Trophoblast cell (in vitro differentiated cells and primary cell): ENCODE measurements around the gene ZNF614.
"Not testable (repeated sequence)": the region's sequence is repeated elsewhere in the genome, so short reads cannot be mapped to it uniquely, and the experiment has no call there.

Experiments used
- DNase-seq, 2 donors: peaks; one replicate each; pipeline ENCODE4 v3.0.0-alpha.2; 2016
- H2AFZ ChIP-seq: 2 replicates; pipeline ENCODE4 v1.6.1; 2013; ENCODE audit warnings: low read length, moderate library complexity, mild to moderate bottlenecking; ENCODE audit not compliant: insufficient read depth, poor library complexity
- H2AK5ac ChIP-seq: 2 replicates; pipeline ENCODE4 v1.6.1; 2013; ENCODE audit warnings: mild to moderate bottlenecking, low read length
- H2BK120ac ChIP-seq: 2 replicates; pipeline ENCODE4 v1.6.1; 2013; ENCODE audit warnings: low read length, mild to moderate bottlenecking, moderate library complexity; ENCODE audit not compliant: insufficient read depth, poor library complexity
- H2BK12ac ChIP-seq: 2 replicates; pipeline ENCODE4 v1.6.1; 2013; ENCODE audit warnings: mild to moderate bottlenecking, low read length, moderate library complexity
- H2BK5ac ChIP-seq: 2 replicates; pipeline ENCODE4 v1.6.1; 2013; ENCODE audit warnings: low read length, low read depth, moderate library complexity, mild to moderate bottlenecking; ENCODE audit not compliant: poor library complexity
- H3K14ac ChIP-seq: 2 replicates; pipeline ENCODE4 v1.6.1; 2013; ENCODE audit warnings: mild to moderate bottlenecking, low read length
- H3K18ac ChIP-seq: 2 replicates; pipeline ENCODE4 v1.6.1; 2013; ENCODE audit warnings: mild to moderate bottlenecking, low read length
- H3K23ac ChIP-seq: 2 replicates; pipeline ENCODE4 v1.6.1; 2013; ENCODE audit warnings: low read length
- H3K27ac ChIP-seq: 2 replicates; pipeline ENCODE4 v1.5.1; 2013; ENCODE audit warnings: low read depth, mild to moderate bottlenecking, inconsistent platforms, low read length, moderate library complexity
- H3K27me3 ChIP-seq: 2 replicates; pipeline ENCODE4 v1.6.1; 2013; ENCODE audit warnings: inconsistent platforms, mild to moderate bottlenecking, low read length, moderate library complexity; ENCODE audit not compliant: insufficient read depth
- H3K36me3 ChIP-seq, 2 experiments: 1 replicate in 1 of 2; 2 replicates in 1 of 2; pipeline ENCODE4 v1.6.1; 2013; ENCODE audit warnings: low read length in 2 of 2, mild to moderate bottlenecking in 2 of 2, moderate library complexity in 1 of 2; ENCODE audit not compliant: insufficient read depth in 2 of 2, control insufficient read depth in 1 of 2
- H3K4ac ChIP-seq: 2 replicates; pipeline ENCODE4 v1.6.1; 2013; ENCODE audit warnings: low read depth, mild to moderate bottlenecking, low read length, moderate library complexity
- H3K4me1 ChIP-seq, 2 experiments: 1 replicate in 1 of 2; 2 replicates in 1 of 2; pipeline ENCODE4 v1.6.1; 2013; ENCODE audit warnings: low read length in 2 of 2, mild to moderate bottlenecking in 2 of 2, moderate library complexity in 1 of 2; ENCODE audit not compliant: insufficient read depth in 2 of 2, control insufficient read depth in 1 of 2
- H3K4me2 ChIP-seq: 2 replicates; pipeline ENCODE4 v1.6.1; 2013; ENCODE audit warnings: inconsistent platforms, mild to moderate bottlenecking, low read length, moderate library complexity
- H3K4me3 ChIP-seq: 2 replicates; pipeline ENCODE4 v1.5.1; 2013; ENCODE audit warnings: mild to moderate bottlenecking, low read depth, low read length, inconsistent platforms
- H3K79me1 ChIP-seq: one replicate; pipeline ENCODE4 v1.6.1; 2013; ENCODE audit warnings: low read length
- H3K79me2 ChIP-seq: 2 replicates; pipeline ENCODE4 v1.6.1; 2013; ENCODE audit warnings: low read length, mild to moderate bottlenecking; ENCODE audit not compliant: control insufficient read depth, insufficient read depth, poor library complexity
- H3K9ac ChIP-seq: 2 replicates; pipeline ENCODE4 v1.6.1; 2013; ENCODE audit warnings: mild to moderate bottlenecking, low read length
- H3K9me3 ChIP-seq: 2 replicates; pipeline ENCODE4 v1.6.1; 2013; ENCODE audit warnings: low read depth, mild to moderate bottlenecking, control low read depth, inconsistent platforms, low read length; ENCODE audit not compliant: insufficient read depth
- H4K12ac ChIP-seq: 2 replicates; pipeline ENCODE4 v1.6.1; 2013; ENCODE audit warnings: low read depth, mild to moderate bottlenecking, low read length, moderate library complexity
- H4K8ac ChIP-seq: 2 replicates; pipeline ENCODE4 v1.6.1; 2013; ENCODE audit warnings: low read depth, mild to moderate bottlenecking, low read length, moderate library complexity
- H4K91ac ChIP-seq: one replicate; pipeline ENCODE4 v1.6.1; 2013; ENCODE audit warnings: low read depth, mild to moderate bottlenecking, low read length, moderate library complexity
- WGBS: extraction: QIAGEN DNeasy Blood & Tissue Kit; methylation state at CpG from one replicate; pipeline ENCODE4 v1.1.7; 2013; ENCODE audit warnings: missing lambda C conversion rate; ENCODE audit not compliant: insufficient read length, insufficient coverage; ENCODE audit errors: extremely low coverage; 5-methylcytosine and 5-hydroxymethylcytosine counted together

The ZNF614 gene

GRCh38 chr19:52065399-52065798 is 37.2 kb upstream of the ZNF614 start:
- WGBS: no CpG with 5 or more reads among the region's 6 CpGs

DNA sequence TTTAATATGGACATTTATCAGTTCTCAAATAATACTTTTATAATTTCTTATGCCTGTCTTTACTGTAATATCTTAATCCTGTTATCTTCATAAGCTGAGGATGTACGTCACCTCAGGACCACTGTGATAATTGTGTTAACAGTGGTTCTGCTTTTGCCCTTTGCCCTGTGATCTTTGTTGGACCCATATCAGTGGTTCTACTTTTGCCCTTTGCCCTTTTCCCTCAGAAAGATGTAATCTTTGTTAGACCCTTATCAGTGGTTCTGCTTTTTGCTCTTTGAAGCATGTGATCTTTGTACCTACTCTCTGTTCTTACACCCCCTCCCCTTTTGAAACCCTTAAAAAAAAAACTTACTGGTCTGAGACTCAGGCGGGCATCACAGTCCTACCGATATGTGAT is 28.3 kb upstream of the ZNF614 start:
- not testable (repeated sequence) for H3K36me3 ChIP-seq, H3K27ac ChIP-seq, H4K12ac ChIP-seq, H3K79me1 ChIP-seq, H3K18ac ChIP-seq, H2AK5ac ChIP-seq, H3K9me3 ChIP-seq, H2BK12ac ChIP-seq, H3K4ac ChIP-seq, H3K14ac ChIP-seq, H2AFZ ChIP-seq, H3K79me2 ChIP-seq, H2BK5ac ChIP-seq, H4K91ac ChIP-seq, DNase-seq, H3K4me1 ChIP-seq, H3K4me3 ChIP-seq, H3K23ac ChIP-seq, H3K27me3 ChIP-seq, H4K8ac ChIP-seq, H3K4me2 ChIP-seq, H3K9ac ChIP-seq, H2BK120ac ChIP-seq
- no CpG with 5 or more reads among the region's 3 CpGs for WGBS

More at GRCh38 chr19:52065399-52065798, 37.2 kb upstream of the ZNF614 start:
- no peak overlapping the region for H3K18ac ChIP-seq
- peaks cover 28 to 49% of the 10 kb centered on the region in 2 experiments for H3K36me3 ChIP-seq
- H2BK12ac ChIP-seq: no peak overlapping the region
- H3K9me3 ChIP-seq: peaks cover 32% of the 10 kb centered on the region
- H2AFZ ChIP-seq: no peak overlapping the region
- no peaks in the 10 kb centered on the region for H3K79me2 ChIP-seq
- H3K4me3 ChIP-seq: no peak overlapping the region
- H2BK120ac ChIP-seq: no peak overlapping the region
- no peak overlapping the region for H3K27ac ChIP-seq
- H3K27me3 ChIP-seq: no peaks in the 10 kb centered on the region
- no peak overlapping the region for H3K9ac ChIP-seq
- H4K12ac ChIP-seq: no peak overlapping the region
- no peak overlapping the region for H3K23ac ChIP-seq
- H3K4me2 ChIP-seq: no peak overlapping the region
- no peaks in the 10 kb centered on the region for H3K79me1 ChIP-seq
- no peaks in the 10 kb centered on the region for H3K4me1 ChIP-seq
- DNase-seq: no peak
- no peak overlapping the region for H4K8ac ChIP-seq
- H2BK5ac ChIP-seq: no peak overlapping the region
- H3K4ac ChIP-seq: no peak overlapping the region
- no peak overlapping the region for H2AK5ac ChIP-seq
- H3K14ac ChIP-seq: no peak overlapping the region
- H4K91ac ChIP-seq: no peak overlapping the region

DNA sequence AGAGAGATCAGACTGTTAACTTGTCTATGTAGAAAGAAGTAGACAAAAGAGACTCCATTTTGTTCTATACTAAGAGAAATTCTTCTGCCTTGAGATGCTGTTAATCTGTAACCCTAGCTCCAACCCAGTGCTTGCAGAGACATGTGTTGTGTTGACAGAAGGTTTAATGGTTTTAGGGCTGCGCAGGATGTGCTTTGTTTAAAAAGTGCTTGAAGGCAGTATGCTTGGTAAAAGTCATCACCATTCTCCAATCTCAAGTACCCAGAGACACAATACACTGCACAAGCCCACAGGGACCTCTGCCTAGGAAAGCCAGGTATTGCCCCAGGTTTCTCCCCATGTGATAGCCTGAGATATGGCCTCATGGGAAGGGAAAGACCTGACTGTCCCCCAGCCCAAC is 23.6 kb upstream of the ZNF614 start:
- H3K4me3 ChIP-seq, H3K79me2 ChIP-seq, H3K36me3 ChIP-seq, H3K4ac ChIP-seq, H2BK5ac ChIP-seq, H3K9me3 ChIP-seq, H3K27ac ChIP-seq, H4K12ac ChIP-seq, H4K91ac ChIP-seq, DNase-seq, H2BK120ac ChIP-seq, H4K8ac ChIP-seq, H2BK12ac ChIP-seq, H3K23ac ChIP-seq, H2AK5ac ChIP-seq, H3K14ac ChIP-seq, H3K9ac ChIP-seq, H3K27me3 ChIP-seq, H3K79me1 ChIP-seq, H3K18ac ChIP-seq, H3K4me1 ChIP-seq, H2AFZ ChIP-seq, H3K4me2 ChIP-seq: not testable (repeated sequence)
- no CpG with 5 or more reads among the region's 1 CpG for WGBS

GRCh38 chr19:52048555-52049501 is 20.6 kb upstream of the ZNF614 start, which contains the start of gene ZNF432:
TSS of gene ZNF432 (minus strand) at chr19:52048838. CDS start at chr19:52046868, 1,970 bp downstream.
- no peaks in the 10 kb centered on the region for H3K4me1 ChIP-seq
- peak within 1 kb of the TSS; percentile 2 for H2BK120ac ChIP-seq

More at GRCh38 chr19:52048555-52049501, 20.6 kb upstream of the ZNF614 start, which contains the start of gene ZNF432:
- H3K23ac ChIP-seq: no peak within 1 kb of the TSS
- peak within 1 kb of the TSS; percentile 49 for H4K12ac ChIP-seq
- no peak within 1 kb of the TSS for H2AK5ac ChIP-seq
- H3K27ac ChIP-seq: peak within 1 kb of the TSS; percentile 63
- H3K4me3 ChIP-seq: peak within 1 kb of the TSS; percentile 78
- peak within 1 kb of the TSS; percentile 81 for H3K18ac ChIP-seq
- H3K36me3 ChIP-seq: peaks cover 5 to 12% of the 10 kb centered on the region in 2 experiments
- DNase-seq: peak; percentile 90 to 95
- H2BK5ac ChIP-seq: peak within 1 kb of the TSS; percentile 71
- H3K79me1 ChIP-seq: peaks cover 6% of the 10 kb centered on the region
- no peaks in the 10 kb centered on the region for H3K9me3 ChIP-seq
- H3K4me2 ChIP-seq: peak within 1 kb of the TSS; percentile 78
- no peaks in the 10 kb centered on the region for H3K27me3 ChIP-seq
- no peak within 1 kb of the TSS for H3K14ac ChIP-seq
- peak within 1 kb of the TSS; percentile 60 for H4K91ac ChIP-seq
- H3K9ac ChIP-seq: peak within 1 kb of the TSS; percentile 91
- H4K8ac ChIP-seq: peak within 1 kb of the TSS; percentile 64
- H2AFZ ChIP-seq: peak within 1 kb of the TSS; percentile 69
- peaks cover 2% of the 10 kb centered on the region for H3K79me2 ChIP-seq
- H2BK12ac ChIP-seq: no peak within 1 kb of the TSS
- H3K4ac ChIP-seq: peak within 1 kb of the TSS; percentile 35
- WGBS: no CpG with 5 or more reads among the region's 60 CpGs
